Measurements from ENCODE around the gene SLC35F2. TPM values are rescaled to one million over a fixed set of nuclear protein-coding genes. Genes with fewer than 3 reads are reported as not detected.

Gene SLC35F2
- total RNA-seq, 2 experiments from 2014 or later = 9.8 to 26.2 TPM

GRCh38 chr11:107827041-107827440, 31.5 kb downstream of the SLC35F2 start:
- H3K27ac Mint-ChIP-seq = no peak overlapping the region
- CTCF ChIA-PET = no interaction called here
- no peak overlapping the region for H3K4me3 Mint-ChIP-seq
- ATAC-seq = no peak
- no peaks in the 10 kb centered on the region for H3K27me3 Mint-ChIP-seq
- H3K36me3 Mint-ChIP-seq = no peaks in the 10 kb centered on the region
- no peak for DNase-seq
- no peaks in the 10 kb centered on the region for H3K9me3 Mint-ChIP-seq (ENCODE audit: low read depth)
- H3K4me1 Mint-ChIP-seq = no peaks in the 10 kb centered on the region

GRCh38 chr11:107825875-107826274, 32.7 kb downstream of the SLC35F2 start:
- Mint-ChIP-seq H3K4me3 (no peak overlapping the region), H3K27ac (no peak overlapping the region), H3K27me3 (no peaks in the 10 kb centered on the region), H3K9me3 (ENCODE audit: low read depth) (no peaks in the 10 kb centered on the region), H3K36me3 (no peaks in the 10 kb centered on the region), H3K4me1 (no peaks in the 10 kb centered on the region)
- CTCF ChIA-PET = interaction anchor here (0.7 kb wide), 1 partner anchor 15 kb away, joined by 3 read pairs; no protein-coding TSS in a partner anchor
- ATAC-seq (no peak), DNase-seq (no peak)

- DNase-seq (no peak), ATAC-seq (no peak)
- H3K36me3 Mint-ChIP-seq = no peaks in the 10 kb centered on the region
- H3K4me3 Mint-ChIP-seq = no peak overlapping the region
- no peaks in the 10 kb centered on the region for H3K4me1 Mint-ChIP-seq
- H3K27me3 Mint-ChIP-seq = no peaks in the 10 kb centered on the region
- no peak overlapping the region for H3K27ac Mint-ChIP-seq
- CTCF ChIA-PET = interaction anchor here (0.6 kb wide), 1 partner anchor 72 kb away, joined by 3 read pairs; no protein-coding TSS in a partner anchor
- H3K9me3 Mint-ChIP-seq (ENCODE audit: low read depth) = no peaks in the 10 kb centered on the region
Measured at GRCh38 chr11:107824668-107825369, 33.8 kb downstream of the SLC35F2 start.

GRCh38 chr11:107821199-107821927, 37.2 kb downstream of the SLC35F2 start:
- DNase-seq (no peak), ATAC-seq (no peak)
- CTCF ChIA-PET = interaction anchor here (0.8 kb wide), 1 partner anchor 9 kb away, joined by 4 read pairs; no protein-coding TSS in a partner anchor
- H3K36me3 Mint-ChIP-seq = no peaks in the 10 kb centered on the region
- no peak overlapping the region for H3K27ac Mint-ChIP-seq
- no peak overlapping the region for H3K4me3 Mint-ChIP-seq
- no peaks in the 10 kb centered on the region for H3K9me3 Mint-ChIP-seq (ENCODE audit: low read depth)
- no peaks in the 10 kb centered on the region for H3K4me1 Mint-ChIP-seq
- no peaks in the 10 kb centered on the region for H3K27me3 Mint-ChIP-seq

- DNase-seq (no peak), ATAC-seq (no peak)
- Mint-ChIP-seq H3K27ac (no peak overlapping the region), H3K9me3 (ENCODE audit: low read depth) (no peaks in the 10 kb centered on the region), H3K36me3 (no peaks in the 10 kb centered on the region), H3K27me3 (no peaks in the 10 kb centered on the region), H3K4me1 (no peaks in the 10 kb centered on the region), H3K4me3 (no peak overlapping the region)
- CTCF ChIA-PET = no interaction called here
Measured at GRCh38 chr11:107819361-107820014, 39.1 kb downstream of the SLC35F2 start.

- ATAC-seq (no peak), DNase-seq (no peak)
- Mint-ChIP-seq H3K9me3 (ENCODE audit: low read depth) (no peaks in the 10 kb centered on the region), H3K27ac (no peak overlapping the region), H3K4me1 (no peaks in the 10 kb centered on the region), H3K27me3 (no peaks in the 10 kb centered on the region), H3K36me3 (no peaks in the 10 kb centered on the region), H3K4me3 (no peak overlapping the region)
- CTCF ChIA-PET = no interaction called here
Measured at GRCh38 chr11:107818491-107818890, 40.1 kb downstream of the SLC35F2 start.

- Mint-ChIP-seq H3K4me3 (no peak overlapping the region), H3K27me3 (no peaks in the 10 kb centered on the region), H3K4me1 (no peaks in the 10 kb centered on the region), H3K27ac (no peak overlapping the region), H3K36me3 (peaks cover 5% of the 10 kb centered on the region), H3K9me3 (ENCODE audit: low read depth) (no peaks in the 10 kb centered on the region)
- DNase-seq (no peak), ATAC-seq (no peak)
- CTCF ChIA-PET = interaction anchor here (0.9 to 1.2 kb wide), 2 partner anchors 9 to 16 kb away, joined by 3 read pairs; no protein-coding TSS in a partner anchor
Measured at GRCh38 chr11:107816028-107816427, 42.6 kb downstream of the SLC35F2 start.

- ATAC-seq = no peak
- CTCF ChIA-PET = interaction anchor here (0.6 kb wide), 1 partner anchor 15 kb away, joined by 3 read pairs; no protein-coding TSS in a partner anchor
- Mint-ChIP-seq H3K36me3 (peaks cover 33% of the 10 kb centered on the region), H3K4me3 (no peak overlapping the region), H3K27ac (no peak overlapping the region), H3K4me1 (no peaks in the 10 kb centered on the region), H3K27me3 (no peaks in the 10 kb centered on the region), H3K9me3 (ENCODE audit: low read depth) (no peaks in the 10 kb centered on the region)
- no peak for DNase-seq
Measured at GRCh38 chr11:107810875-107811274, 47.7 kb downstream of the SLC35F2 start.

GRCh38 chr11:107808521-107808920, 50.1 kb downstream of the SLC35F2 start:
- H3K4me3 Mint-ChIP-seq = no peak overlapping the region
- peaks cover 40% of the 10 kb centered on the region for H3K36me3 Mint-ChIP-seq
- ATAC-seq (no peak), DNase-seq (no peak)
- no peak overlapping the region for H3K27ac Mint-ChIP-seq
- H3K27me3 Mint-ChIP-seq = no peaks in the 10 kb centered on the region
- no peaks in the 10 kb centered on the region for H3K4me1 Mint-ChIP-seq
- no peaks in the 10 kb centered on the region for H3K9me3 Mint-ChIP-seq (ENCODE audit: low read depth)
- CTCF ChIA-PET = interaction anchor here (1.7 kb wide), 1 partner anchor 10 kb away, joined by 7 read pairs; no protein-coding TSS in a partner anchor

GRCh38 chr11:107804971-107805370, 53.6 kb downstream of the SLC35F2 start:
- no peaks in the 10 kb centered on the region for H3K4me1 Mint-ChIP-seq
- peaks cover 39% of the 10 kb centered on the region for H3K36me3 Mint-ChIP-seq
- no peaks in the 10 kb centered on the region for H3K9me3 Mint-ChIP-seq (ENCODE audit: low read depth)
- no peak overlapping the region for H3K4me3 Mint-ChIP-seq
- ATAC-seq (no peak), DNase-seq (no peak)
- no peaks in the 10 kb centered on the region for H3K27me3 Mint-ChIP-seq
- CTCF ChIA-PET = no interaction called here
- no peak overlapping the region for H3K27ac Mint-ChIP-seq

GRCh38 chr11:107804211-107804610, 54.4 kb downstream of the SLC35F2 start:
- ATAC-seq (no peak), DNase-seq (no peak)
- H3K4me1 Mint-ChIP-seq = no peaks in the 10 kb centered on the region
- H3K9me3 Mint-ChIP-seq (ENCODE audit: low read depth) = no peaks in the 10 kb centered on the region
- peaks cover 35% of the 10 kb centered on the region for H3K36me3 Mint-ChIP-seq
- no peaks in the 10 kb centered on the region for H3K27me3 Mint-ChIP-seq
- CTCF ChIA-PET = no interaction called here
- no peak overlapping the region for H3K27ac Mint-ChIP-seq
- no peak overlapping the region for H3K4me3 Mint-ChIP-seq

- Mint-ChIP-seq H3K27ac (no peak overlapping the region), H3K4me3 (no peak overlapping the region), H3K36me3 (peaks cover 24% of the 10 kb centered on the region), H3K4me1 (no peaks in the 10 kb centered on the region), H3K9me3 (ENCODE audit: low read depth) (no peaks in the 10 kb centered on the region), H3K27me3 (no peaks in the 10 kb centered on the region)
- no peak for ATAC-seq
- no peak for DNase-seq
- CTCF ChIA-PET = interaction anchor here (1.1 kb wide), 1 partner anchor 16 kb away, joined by 4 read pairs; no protein-coding TSS in a partner anchor
Measured at GRCh38 chr11:107801641-107802040, 56.9 kb downstream of the SLC35F2 start.

- Mint-ChIP-seq H3K4me1 (no peaks in the 10 kb centered on the region), H3K9me3 (ENCODE audit: low read depth) (no peaks in the 10 kb centered on the region), H3K36me3 (peaks cover 34% of the 10 kb centered on the region), H3K27me3 (no peaks in the 10 kb centered on the region), H3K4me3 (no peak overlapping the region), H3K27ac (no peak overlapping the region)
- peak; percentile 77 for DNase-seq
- CTCF ChIA-PET = interaction anchor here (1.0 to 2.3 kb wide), 4 partner anchors 9 to 17 kb away, joined by 3 to 7 read pairs (median 4); no protein-coding TSS in a partner anchor
- ATAC-seq = peak; percentile 69
Measured at GRCh38 chr11:107799218-107799859, 59.2 kb downstream of the SLC35F2 start.
